ENCODE results near the gene SEMA4C. TPM values are rescaled to one million over a fixed set of nuclear protein-coding genes. Genes with fewer than 3 reads are reported as not detected.

Gene SEMA4C
- polyA plus RNA-seq, 2 of the 4 experiments (the other 2 are of a cell fraction), result 11.0 to 14.4 TPM

DNA sequence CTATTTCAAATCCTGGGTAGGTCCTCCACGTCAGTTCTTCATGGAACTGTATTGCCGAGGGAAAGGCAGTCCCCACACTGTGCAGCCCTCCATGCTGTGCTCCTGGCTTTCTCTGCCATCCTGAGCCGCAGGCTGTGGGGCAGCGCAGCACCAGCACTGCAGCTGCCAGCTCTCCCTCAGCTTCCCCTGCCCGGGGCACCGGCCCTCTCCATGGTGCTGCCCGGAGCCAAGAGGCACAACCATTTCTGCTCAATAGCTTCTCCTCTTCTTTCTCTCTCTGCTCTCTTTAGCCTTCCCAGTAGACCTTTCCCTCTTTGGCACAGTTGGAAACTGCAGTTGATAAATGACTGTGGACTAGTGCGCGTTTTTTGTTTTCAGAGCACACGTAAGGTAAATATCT, 38.2 kb downstream of the SEMA4C start:
- no peak for FAIRE-seq
- no peak overlapping the region for H3K4me2 ChIP-seq
- no peaks in the 10 kb centered on the region for H3K9me3 ChIP-seq
- peaks cover 22% of the 10 kb centered on the region for H3K4me1 ChIP-seq
- 89% methylated on average over 10 of the region's 10 CpGs for WGBS (ENCODE audit: missing lambda C conversion rate)
- TF ChIP-seq, protein P1, sequence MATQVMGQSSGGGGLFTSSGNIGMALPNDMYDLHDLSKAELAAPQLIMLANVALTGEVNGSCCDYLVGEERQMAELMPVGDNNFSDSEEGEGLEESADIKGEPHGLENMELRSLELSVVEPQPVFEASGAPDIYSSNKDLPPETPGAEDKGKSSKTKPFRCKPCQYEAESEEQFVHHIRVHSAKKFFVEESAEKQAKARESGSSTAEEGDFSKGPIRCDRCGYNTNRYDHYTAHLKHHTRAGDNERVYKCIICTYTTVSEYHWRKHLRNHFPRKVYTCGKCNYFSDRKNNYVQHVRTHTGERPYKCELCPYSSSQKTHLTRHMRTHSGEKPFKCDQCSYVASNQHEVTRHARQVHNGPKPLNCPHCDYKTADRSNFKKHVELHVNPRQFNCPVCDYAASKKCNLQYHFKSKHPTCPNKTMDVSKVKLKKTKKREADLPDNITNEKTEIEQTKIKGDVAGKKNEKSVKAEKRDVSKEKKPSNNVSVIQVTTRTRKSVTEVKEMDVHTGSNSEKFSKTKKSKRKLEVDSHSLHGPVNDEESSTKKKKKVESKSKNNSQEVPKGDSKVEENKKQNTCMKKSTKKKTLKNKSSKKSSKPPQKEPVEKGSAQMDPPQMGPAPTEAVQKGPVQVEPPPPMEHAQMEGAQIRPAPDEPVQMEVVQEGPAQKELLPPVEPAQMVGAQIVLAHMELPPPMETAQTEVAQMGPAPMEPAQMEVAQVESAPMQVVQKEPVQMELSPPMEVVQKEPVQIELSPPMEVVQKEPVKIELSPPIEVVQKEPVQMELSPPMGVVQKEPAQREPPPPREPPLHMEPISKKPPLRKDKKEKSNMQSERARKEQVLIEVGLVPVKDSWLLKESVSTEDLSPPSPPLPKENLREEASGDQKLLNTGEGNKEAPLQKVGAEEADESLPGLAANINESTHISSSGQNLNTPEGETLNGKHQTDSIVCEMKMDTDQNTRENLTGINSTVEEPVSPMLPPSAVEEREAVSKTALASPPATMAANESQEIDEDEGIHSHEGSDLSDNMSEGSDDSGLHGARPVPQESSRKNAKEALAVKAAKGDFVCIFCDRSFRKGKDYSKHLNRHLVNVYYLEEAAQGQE (IDR thresholded peaks at IDR 0.05), result peak; percentile 74
- TF ChIP-seq EP300 (IDR thresholded peaks at IDR 0.05), result no peak
- TF ChIP-seq NR3C1 (IDR thresholded peaks at IDR 0.05), result no peak
- ChIA-PET CTCF (interaction anchor here (1.0 to 2.6 kb wide), 6 partner anchors 11 to 281 kb away, joined by 3 to 9 read pairs (median 4); partner anchors contain the start of gene ANKRD39), POLR2A (interaction anchor here (0.6 kb wide), 1 partner anchor 96 kb away, joined by 4 read pairs; no protein-coding TSS in a partner anchor)
- H3K4me3 ChIP-seq, result no peak overlapping the region
- peak; percentile 33 to 34; a peak in 4 of 6 replicates for ATAC-seq
- peak overlapping the region in 1 of 2 experiments; percentile 78; a peak in 2 of 6 replicates for H3K27ac ChIP-seq
- no peak for DNase-seq (ENCODE audit: low read depth in 1 of 2, low spot score in 1 of 2)

DNA sequence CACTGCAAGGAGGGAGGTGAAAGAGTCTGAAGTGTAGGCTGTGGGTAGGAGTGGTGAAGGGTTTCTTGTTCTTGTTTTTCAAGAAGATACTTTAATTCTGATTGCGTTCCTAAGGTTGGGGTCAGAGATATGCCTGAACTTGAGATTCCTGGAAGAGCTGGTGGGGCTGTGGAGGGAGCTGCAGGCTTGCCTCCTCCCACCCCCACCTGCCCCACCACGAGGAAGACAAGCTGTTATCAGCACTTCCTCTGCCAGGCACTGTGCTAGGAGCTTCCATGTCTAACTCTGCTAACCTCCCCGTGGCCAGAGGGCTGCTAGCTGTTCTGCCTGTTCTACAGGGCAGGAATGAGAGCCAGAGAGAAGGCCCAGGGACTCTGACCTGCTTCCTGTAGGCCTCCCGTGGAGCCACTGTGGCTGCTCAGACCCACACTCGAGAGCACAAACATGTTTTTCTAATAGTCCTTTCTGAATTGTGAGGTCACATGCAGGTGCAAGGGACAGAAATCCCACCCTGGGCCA, 39.8 kb downstream of the SEMA4C start:
- FAIRE-seq, result no peak
- TF ChIP-seq, protein P2, sequence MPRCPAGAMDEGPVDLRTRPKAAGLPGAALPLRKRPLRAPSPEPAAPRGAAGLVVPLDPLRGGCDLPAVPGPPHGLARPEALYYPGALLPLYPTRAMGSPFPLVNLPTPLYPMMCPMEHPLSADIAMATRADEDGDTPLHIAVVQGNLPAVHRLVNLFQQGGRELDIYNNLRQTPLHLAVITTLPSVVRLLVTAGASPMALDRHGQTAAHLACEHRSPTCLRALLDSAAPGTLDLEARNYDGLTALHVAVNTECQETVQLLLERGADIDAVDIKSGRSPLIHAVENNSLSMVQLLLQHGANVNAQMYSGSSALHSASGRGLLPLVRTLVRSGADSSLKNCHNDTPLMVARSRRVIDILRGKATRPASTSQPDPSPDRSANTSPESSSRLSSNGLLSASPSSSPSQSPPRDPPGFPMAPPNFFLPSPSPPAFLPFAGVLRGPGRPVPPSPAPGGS (IDR thresholded peaks at IDR 0.05), result no peak
- TF ChIP-seq, protein P3, sequence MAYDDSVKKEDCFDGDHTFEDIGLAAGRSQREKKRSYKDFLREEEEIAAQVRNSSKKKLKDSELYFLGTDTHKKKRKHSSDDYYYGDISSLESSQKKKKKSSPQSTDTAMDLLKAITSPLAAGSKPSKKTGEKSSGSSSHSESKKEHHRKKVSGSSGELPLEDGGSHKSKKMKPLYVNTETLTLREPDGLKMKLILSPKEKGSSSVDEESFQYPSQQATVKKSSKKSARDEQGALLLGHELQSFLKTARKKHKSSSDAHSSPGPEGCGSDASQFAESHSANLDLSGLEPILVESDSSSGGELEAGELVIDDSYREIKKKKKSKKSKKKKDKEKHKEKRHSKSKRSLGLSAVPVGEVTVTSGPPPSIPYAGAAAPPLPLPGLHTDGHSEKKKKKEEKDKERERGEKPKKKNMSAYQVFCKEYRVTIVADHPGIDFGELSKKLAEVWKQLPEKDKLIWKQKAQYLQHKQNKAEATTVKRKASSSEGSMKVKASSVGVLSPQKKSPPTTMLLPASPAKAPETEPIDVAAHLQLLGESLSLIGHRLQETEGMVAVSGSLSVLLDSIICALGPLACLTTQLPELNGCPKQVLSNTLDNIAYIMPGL (CRISPR knock-in tag; IDR thresholded peaks at IDR 0.05; ENCODE audit: borderline replicate concordance), result no peak
- TF ChIP-seq, protein P4, sequence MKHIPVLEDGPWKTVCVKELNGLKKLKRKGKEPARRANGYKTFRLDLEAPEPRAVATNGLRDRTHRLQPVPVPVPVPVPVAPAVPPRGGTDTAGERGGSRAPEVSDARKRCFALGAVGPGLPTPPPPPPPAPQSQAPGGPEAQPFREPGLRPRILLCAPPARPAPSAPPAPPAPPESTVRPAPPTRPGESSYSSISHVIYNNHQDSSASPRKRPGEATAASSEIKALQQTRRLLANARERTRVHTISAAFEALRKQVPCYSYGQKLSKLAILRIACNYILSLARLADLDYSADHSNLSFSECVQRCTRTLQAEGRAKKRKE (CRISPR knock-in tag; IDR thresholded peaks at IDR 0.05; ENCODE audit: low read depth), result no peak
- no peak for TF ChIP-seq HOXB5 (CRISPR knock-in tag; IDR thresholded peaks at IDR 0.05)
- no peak overlapping the region for H3K4me2 ChIP-seq
- no peak for ATAC-seq
- no peak overlapping the region for H3K4me3 ChIP-seq
- WGBS (ENCODE audit: missing lambda C conversion rate), result 79% methylated on average over 5 of the region's 5 CpGs
- H3K27ac ChIP-seq, result no peak overlapping the region
- POLR2A ChIA-PET, result no interaction called here
- peaks cover 22% of the 10 kb centered on the region for H3K4me1 ChIP-seq
- H3K9me3 ChIP-seq, result no peaks in the 10 kb centered on the region
- DNase-seq (ENCODE audit: low read depth in 1 of 2, low spot score in 1 of 2), result no peak
- CTCF ChIA-PET, result interaction anchor here (1.0 to 1.4 kb wide), 2 partner anchors 13 to 43 kb away, joined by 3 to 5 read pairs; no protein-coding TSS in a partner anchor

DNA sequence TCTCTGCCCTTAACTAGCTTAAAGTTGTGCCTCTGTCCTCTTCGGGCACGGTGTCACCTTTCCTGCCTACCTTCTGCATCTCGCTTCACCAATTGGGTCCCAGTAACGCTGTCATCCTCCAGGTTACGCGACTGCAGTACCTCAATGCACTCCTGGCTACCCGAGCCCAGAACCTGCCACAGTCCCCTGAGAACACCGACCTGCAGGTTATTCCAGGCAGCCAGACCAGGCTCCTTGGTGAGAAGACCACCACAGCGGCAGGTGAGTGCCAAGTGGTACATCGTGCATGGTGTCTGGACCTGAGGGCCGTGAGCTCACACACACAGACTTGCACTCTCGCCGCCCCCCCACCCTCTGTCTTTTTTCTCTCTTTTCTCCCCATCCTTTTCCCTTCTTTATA, 41.0 kb downstream of the SEMA4C start:
- WGBS (ENCODE audit: missing lambda C conversion rate), result 95% methylated on average over 13 of the region's 13 CpGs
- Histone ChIP-seq H3K4me1 (peaks cover 31% of the 10 kb centered on the region), H3K27ac (no peak overlapping the region), H3K9me3 (no peaks in the 10 kb centered on the region), H3K4me3 (no peak overlapping the region), H3K4me2 (no peak overlapping the region)
- ATAC-seq (no peak), DNase-seq (ENCODE audit: low read depth in 1 of 2, low spot score in 1 of 2) (no peak), FAIRE-seq (no peak)
- POLR2A ChIA-PET, result no interaction called here
- CTCF ChIA-PET, result interaction anchor here (0.8 to 6.2 kb wide), 2 partner anchors 10 to 12 kb away, joined by 3 to 24 read pairs; partner anchors contain the start of gene CNNM3
- no peak for TF ChIP-seq BHLHE40 (IDR thresholded peaks at IDR 0.05; ENCODE audit: low read depth, low read length)
- TF ChIP-seq EHMT2 (IDR thresholded peaks at IDR 0.05; ENCODE audit: low read depth), result no peak
- TF ChIP-seq ZC3H11A (IDR thresholded peaks at IDR 0.05), result no peak
- no peak for TF ChIP-seq CHD4 (IDR thresholded peaks at IDR 0.05; ENCODE audit: borderline replicate concordance)
- no peak for TF ChIP-seq JUN (IDR thresholded peaks at IDR 0.05)
- TF ChIP-seq, protein P5, sequence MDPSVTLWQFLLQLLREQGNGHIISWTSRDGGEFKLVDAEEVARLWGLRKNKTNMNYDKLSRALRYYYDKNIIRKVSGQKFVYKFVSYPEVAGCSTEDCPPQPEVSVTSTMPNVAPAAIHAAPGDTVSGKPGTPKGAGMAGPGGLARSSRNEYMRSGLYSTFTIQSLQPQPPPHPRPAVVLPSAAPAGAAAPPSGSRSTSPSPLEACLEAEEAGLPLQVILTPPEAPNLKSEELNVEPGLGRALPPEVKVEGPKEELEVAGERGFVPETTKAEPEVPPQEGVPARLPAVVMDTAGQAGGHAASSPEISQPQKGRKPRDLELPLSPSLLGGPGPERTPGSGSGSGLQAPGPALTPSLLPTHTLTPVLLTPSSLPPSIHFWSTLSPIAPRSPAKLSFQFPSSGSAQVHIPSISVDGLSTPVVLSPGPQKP (IDR thresholded peaks at IDR 0.05; ENCODE audit: low read depth, low read length), result no peak
- no peak for TF ChIP-seq CEBPB (IDR thresholded peaks at IDR 0.05)
- TF ChIP-seq ZNF302 (CRISPR knock-in tag; IDR thresholded peaks at IDR 0.05), result no peak
- TF ChIP-seq, protein P6, sequence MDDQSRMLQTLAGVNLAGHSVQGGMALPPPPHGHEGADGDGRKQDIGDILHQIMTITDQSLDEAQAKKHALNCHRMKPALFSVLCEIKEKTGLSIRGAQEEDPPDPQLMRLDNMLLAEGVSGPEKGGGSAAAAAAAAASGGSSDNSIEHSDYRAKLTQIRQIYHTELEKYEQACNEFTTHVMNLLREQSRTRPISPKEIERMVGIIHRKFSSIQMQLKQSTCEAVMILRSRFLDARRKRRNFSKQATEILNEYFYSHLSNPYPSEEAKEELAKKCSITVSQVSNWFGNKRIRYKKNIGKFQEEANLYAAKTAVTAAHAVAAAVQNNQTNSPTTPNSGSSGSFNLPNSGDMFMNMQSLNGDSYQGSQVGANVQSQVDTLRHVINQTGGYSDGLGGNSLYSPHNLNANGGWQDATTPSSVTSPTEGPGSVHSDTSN (IDR thresholded peaks at IDR 0.05), result no peak
- TF ChIP-seq, protein P1 (IDR thresholded peaks at IDR 0.05), result no peak
- no peak for TF ChIP-seq RFX5 (IDR thresholded peaks at IDR 0.05)
- no peak for TF ChIP-seq NPAS2 (CRISPR knock-in tag; IDR thresholded peaks at IDR 0.05; ENCODE audit: borderline replicate concordance)
